Testis (tissue), 5 donors: ENCODE measurements around the gene BEGAIN. TPM values are rescaled to one million over a fixed set of nuclear protein-coding genes. Genes with fewer than 3 reads are reported as not detected.

Experiments
- DNase-seq: peaks from one replicate; pipeline ENCODE4 v3.0.0-alpha.2; 2019
- H3K27ac ChIP-seq, 2 donors: fragments of 200-600 bp; sonication (generic); one replicate each; pipeline ENCODE4 v1.5.1; 2019
- H3K27me3 ChIP-seq: fragments of 200-600 bp; sonication (generic); one replicate; pipeline ENCODE4 v1.5.1; 2019
- H3K36me3 ChIP-seq: fragments of 200-600 bp; sonication (generic); one replicate; pipeline ENCODE4 v1.5.1; 2017; ENCODE audit warnings: low read depth; ENCODE audit errors: missing control alignments
- H3K4me1 ChIP-seq: fragments of 200-600 bp; sonication (generic); one replicate; pipeline ENCODE4 v1.5.1; 2019
- H3K4me3 ChIP-seq, 2 donors: fragments of 200-600 bp; sonication (generic); one replicate each; pipeline ENCODE4 v1.5.1; 2017 to 2019
- H3K9me3 ChIP-seq: fragments of 200-600 bp; sonication (generic); one replicate; pipeline ENCODE4 v1.5.1; 2017
- CTCF ChIP-seq, 3 experiments: fragments of 450-650 bp in 2 of 3; fragments of 200-600 bp in 1 of 3; sonication (generic) in 1 of 3; IDR thresholded peaks; one replicate each; pipeline ENCODE4 v1.5.1; 2016 to 2019; ENCODE audit warnings: antibody characterized with exemption in 3 of 3, mild to moderate bottlenecking in 2 of 3, moderate library complexity in 1 of 3
- POLR2A ChIP-seq: fragments of 450-650 bp; IDR thresholded peaks from one replicate; pipeline ENCODE4 v1.6.1; 2017; ENCODE audit warnings: antibody characterized with exemption, mild to moderate bottlenecking, moderate library complexity
- WGBS, 2 donors: methylation state at CpG; one replicate each; pipeline ENCODE4 v1.1.5; 2018; 5-methylcytosine and 5-hydroxymethylcytosine counted together
- intact Hi-C: fragments of 100-400 bp; cut with DNase I; formaldehyde crosslinking; loops from one replicate; pipeline ENCODE4 v1.15.1; 2023; ENCODE audit warnings: low total_unique reads
- long read RNA-seq, 2 donors: transcript quantifications; one replicate each; lab custom pipeline, GENCODE V29; 2026
- polyA plus RNA-seq: library from polyadenylated mRNA; stranded (reverse); fragments of 350-450 nt; fragmentation: Illumina TruSeq; extraction: RNeasy Lipid Tissue Mini Kit (QIAGEN cat#74804); gene quantifications from one replicate; pipeline ENCODE4 v1.2.3, GENCODE V29; 2014; ENCODE audit warnings: low read depth, low replicate concordance; ENCODE audit not compliant: insufficient read depth
- total RNA-seq, 2 donors: library from RNA; depleted of rRNA; stranded (reverse); fragments of >200 nt; gene quantifications; one replicate each; pipeline ENCODE4 v1.2.3, GENCODE V29; 2016

The BEGAIN gene, protein sequence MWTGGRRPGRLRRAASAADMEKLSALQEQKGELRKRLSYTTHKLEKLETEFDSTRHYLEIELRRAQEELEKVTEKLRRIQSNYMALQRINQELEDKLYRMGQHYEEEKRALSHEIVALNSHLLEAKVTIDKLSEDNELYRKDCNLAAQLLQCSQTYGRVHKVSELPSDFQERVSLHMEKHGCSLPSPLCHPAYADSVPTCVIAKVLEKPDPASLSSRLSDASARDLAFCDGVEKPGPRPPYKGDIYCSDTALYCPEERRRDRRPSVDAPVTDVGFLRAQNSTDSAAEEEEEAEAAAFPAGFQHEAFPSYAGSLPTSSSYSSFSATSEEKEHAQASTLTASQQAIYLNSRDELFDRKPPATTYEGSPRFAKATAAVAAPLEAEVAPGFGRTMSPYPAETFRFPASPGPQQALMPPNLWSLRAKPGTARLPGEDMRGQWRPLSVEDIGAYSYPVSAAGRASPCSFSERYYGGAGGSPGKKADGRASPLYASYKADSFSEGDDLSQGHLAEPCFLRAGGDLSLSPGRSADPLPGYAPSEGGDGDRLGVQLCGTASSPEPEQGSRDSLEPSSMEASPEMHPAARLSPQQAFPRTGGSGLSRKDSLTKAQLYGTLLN
- 1 to 10 TPM; 6.9 to 7.6 TPM for total RNA-seq
- polyA plus RNA-seq, result 4.5 TPM
- long read RNA-seq, donor 1, full-length matches to known transcripts, result 4 of 4 reads
- long read RNA-seq, donor 1, partial matches to known transcripts, result 0 of 4 reads
- long read RNA-seq, donor 1, other reads (novel, unspliced or antisense), result 0 of 4 reads
- long read RNA-seq, donor 2, result 0 reads

DNA sequence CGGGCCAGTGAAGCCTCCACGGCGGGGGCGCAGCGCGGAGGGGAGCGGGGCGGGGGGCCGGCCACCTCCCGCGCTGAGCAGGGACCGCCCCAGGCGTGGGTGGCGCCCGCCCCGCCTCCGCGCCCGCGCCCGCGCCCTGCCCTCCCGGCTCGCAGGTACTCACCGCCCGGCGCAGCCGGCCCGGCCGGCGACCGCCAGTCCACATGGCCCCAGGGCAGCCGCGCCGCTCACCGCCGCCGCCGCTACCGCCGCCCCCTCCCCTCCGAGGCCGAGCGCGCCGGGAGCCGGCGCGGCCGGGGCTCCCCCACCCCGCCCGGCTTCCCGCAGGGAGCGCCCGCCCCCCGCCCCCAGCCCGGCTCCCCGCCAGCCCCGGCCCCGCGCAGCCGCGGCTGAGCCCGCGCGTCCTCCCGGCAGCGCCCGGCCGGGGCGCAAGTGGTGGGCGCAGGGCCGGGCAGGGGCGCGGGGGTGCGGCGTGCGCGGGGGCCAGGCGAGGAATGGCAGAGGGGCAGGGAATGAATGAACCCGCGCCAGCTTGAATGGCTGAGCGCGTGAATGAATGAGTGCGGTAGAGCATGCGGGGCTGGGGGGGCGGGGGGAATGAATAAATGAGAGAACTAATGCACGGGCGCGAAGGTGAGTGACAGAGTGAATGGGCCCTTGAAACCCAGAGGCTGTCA lies at the start of gene BEGAIN:
Gene BEGAIN, minus strand, starts transcription at position 332 of the 677 bp plus-strand sequence. Its CDS starts 127 bp downstream, at position 205.
- Histone ChIP-seq H3K4me3 (peak within 1 kb of the TSS; percentile 44 to 61), H3K27ac (no peak within 1 kb of the TSS), H3K4me1 (no peaks in the 10 kb centered on the region), H3K27me3 (no peaks in the 10 kb centered on the region), H3K9me3 (no peaks in the 10 kb centered on the region), H3K36me3 (no peaks in the 10 kb centered on the region)
- TF ChIP-seq POLR2A, result no peak
- no peak for TF ChIP-seq CTCF (IDR thresholded peaks at IDR 0.05)
- intact Hi-C loops, result no loop called here
- DNase-seq, result no peak
- 2 to 10% methylated on average over 8 to 33 of the region's 90 CpGs for WGBS, 2 donors

DNA sequence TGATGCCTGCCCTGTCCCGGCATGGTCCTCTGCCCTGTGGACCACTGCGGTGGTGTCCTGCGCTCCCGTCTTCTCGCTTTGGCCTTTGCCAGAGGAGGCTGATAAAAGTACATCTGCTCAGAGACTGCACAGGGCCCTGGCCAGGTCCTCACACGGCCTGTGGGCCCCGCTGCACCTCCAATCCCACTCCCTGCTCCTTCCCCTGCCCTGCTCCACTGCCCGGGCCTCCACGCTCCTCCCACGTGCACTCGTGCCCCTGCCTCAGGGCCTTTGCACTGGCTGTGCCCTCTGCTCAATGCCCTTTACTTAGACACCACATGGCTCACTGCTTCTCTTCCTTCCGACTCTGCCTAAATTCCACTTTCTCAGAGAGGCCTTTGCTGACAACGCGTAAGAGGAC lies 49.3 kb upstream of the BEGAIN start:
- TF ChIP-seq CTCF (IDR thresholded peaks at IDR 0.05) (no peak), POLR2A (no peak)
- DNase-seq, result no peak
- Histone ChIP-seq H3K4me3 (no peak overlapping the region), H3K36me3 (no peaks in the 10 kb centered on the region), H3K27ac (no peak overlapping the region), H3K4me1 (no peaks in the 10 kb centered on the region), H3K9me3 (no peaks in the 10 kb centered on the region), H3K27me3 (no peaks in the 10 kb centered on the region)
- WGBS, 2 donors, result 90 to 95% methylated on average over 14 of the region's 14 CpGs
- intact Hi-C loops, result no loop called here

GRCh38 chr14:100634026-100634425 lies 46.8 kb upstream of the BEGAIN start:
- WGBS, 2 donors, result 76 to 88% methylated on average over 9 to 11 of the region's 11 CpGs

DNA sequence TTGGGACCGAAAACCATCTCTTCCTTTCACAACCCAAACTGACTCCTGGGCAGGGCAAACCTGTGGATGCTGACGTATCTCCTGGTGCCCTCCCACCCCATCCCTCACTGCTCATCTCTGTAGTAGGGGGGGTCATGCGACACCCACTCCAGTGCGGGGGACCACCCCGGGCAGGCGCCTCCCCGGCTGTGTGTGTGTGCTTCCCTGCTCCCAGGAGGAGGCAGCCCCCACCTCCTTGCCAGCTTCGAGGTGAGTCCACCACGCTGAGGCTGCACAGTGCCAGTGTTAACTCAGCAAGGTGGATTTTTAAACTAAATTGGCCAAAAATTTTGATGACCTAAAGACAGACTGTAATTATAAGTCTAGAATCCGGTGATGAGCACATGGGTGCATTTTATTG lies 46.2 kb upstream of the BEGAIN start:
- Histone ChIP-seq H3K9me3 (no peaks in the 10 kb centered on the region), H3K4me1 (no peaks in the 10 kb centered on the region), H3K4me3 (no peak overlapping the region), H3K27me3 (no peaks in the 10 kb centered on the region), H3K27ac (no peak overlapping the region), H3K36me3 (no peaks in the 10 kb centered on the region)
- TF ChIP-seq CTCF (IDR thresholded peaks at IDR 0.05) (no peak), POLR2A (no peak)
- intact Hi-C loops, result no loop called here
- DNase-seq, result no peak
- WGBS, 2 donors, result 66 to 94% methylated on average over 10 of the region's 10 CpGs

More at GRCh38 chr14:100634026-100634425, 46.8 kb upstream of the BEGAIN start:
- H3K9me3 ChIP-seq, result no peaks in the 10 kb centered on the region
- no peaks in the 10 kb centered on the region for H3K27me3 ChIP-seq
- H3K36me3 ChIP-seq, result no peaks in the 10 kb centered on the region
- intact Hi-C loops, result no loop called here
- H3K4me3 ChIP-seq, result no peak overlapping the region
- TF ChIP-seq CTCF (IDR thresholded peaks at IDR 0.05) (no peak), POLR2A (no peak)
- no peak overlapping the region for H3K27ac ChIP-seq
- no peaks in the 10 kb centered on the region for H3K4me1 ChIP-seq
- DNase-seq, result no peak
